Progenitor cell of endocrine pancreas (in vitro differentiated cells): ENCODE results near the gene ZNF511. TPM values are rescaled to one million over a fixed set of nuclear protein-coding genes. Genes with fewer than 3 reads are reported as not detected.

ENCODE experiments used
- DNase-seq: peaks from one replicate; pipeline ENCODE4 v3.0.0; 2021; ENCODE audit warnings: low spot score; ENCODE audit not compliant: unreplicated experiment
- H3K27ac Mint-ChIP-seq: 2 replicates; pipeline ENCODE4 v1.8.0; 2021; ENCODE audit warnings: mild to moderate bottlenecking, moderate library complexity, mixed read lengths
- H3K27me3 Mint-ChIP-seq: 2 replicates; pipeline ENCODE4 v1.8.0; 2021; ENCODE audit warnings: mixed read lengths
- H3K36me3 Mint-ChIP-seq: 2 replicates; pipeline ENCODE4 v1.8.0; 2022; ENCODE audit warnings: mixed read lengths; ENCODE audit not compliant: insufficient read depth
- H3K4me1 Mint-ChIP-seq: 2 replicates; pipeline ENCODE4 v1.8.0; 2021; ENCODE audit warnings: low read depth, mixed read lengths
- H3K4me3 Mint-ChIP-seq: 2 replicates; pipeline ENCODE4 v1.8.0; 2021; ENCODE audit warnings: low read depth, mild to moderate bottlenecking, moderate library complexity, mixed read lengths
- H3K9me3 Mint-ChIP-seq: 2 replicates; pipeline ENCODE4 v1.8.0; 2021; ENCODE audit warnings: low read depth, mixed read lengths
- CTCF ChIP-seq: fragments of 200-600 bp; sonication (generic); IDR thresholded peaks from one replicate; pipeline ENCODE4 v1.5.0; 2021; ENCODE audit warnings: antibody characterized with exemption, mild to moderate bottlenecking; ENCODE audit not compliant: unreplicated experiment
- long read RNA-seq: library from polyadenylated mRNA; unstranded; transcript quantifications from one replicate; pipeline ENCODE4 v2.0.0, GENCODE V29; 2020
- total RNA-seq: library from RNA; stranded (reverse); gene quantifications from 2 replicates; pipeline ENCODE4 v1.2.1, GENCODE V29; 2021

Gene ZNF511
- 54.2 and 56.8 TPM in 2 replicates for total RNA-seq
- long read RNA-seq, partial matches to known transcripts = 0 of 8 reads
- long read RNA-seq, other reads (novel, unspliced or antisense) = 1 of 8 reads

- Mint-ChIP-seq H3K36me3 (peaks cover 3% of the 10 kb centered on the region), H3K27ac (peak within 1 kb of the TSS; percentile 99), H3K9me3 (no peaks in the 10 kb centered on the region), H3K4me1 (peaks cover 8% of the 10 kb centered on the region), H3K4me3 (peak within 1 kb of the TSS; percentile 97), H3K27me3 (no peaks in the 10 kb centered on the region)
- DNase-seq = peak; percentile 78
- TF ChIP-seq CTCF = no peak
These were observed at the start of gene ZNF511, which contains the start of gene TUBGCP2 for GRCh38 chr10:133308421-133309099. TSS of gene ZNF511 (plus strand) at chr10:133308914. CDS start at chr10:133308944, 30 bp downstream. TSS of gene TUBGCP2 (minus strand) at chr10:133308872. CDS start at chr10:133302941, 5,931 bp downstream.

GRCh38 chr10:133259602-133259989, 49.1 kb upstream of the ZNF511 start:
- Mint-ChIP-seq H3K36me3 (no peaks in the 10 kb centered on the region), H3K27ac (no peak overlapping the region), H3K4me3 (peak overlapping the region; percentile 68), H3K4me1 (peaks cover 5% of the 10 kb centered on the region), H3K9me3 (no peaks in the 10 kb centered on the region), H3K27me3 (peaks cover 26% of the 10 kb centered on the region)
- TF ChIP-seq CTCF = no peak
- DNase-seq = no peak

- H3K27me3 Mint-ChIP-seq = peaks cover 22% of the 10 kb centered on the region
- peak overlapping the region; percentile 68 for H3K4me3 Mint-ChIP-seq
- TF ChIP-seq CTCF = no peak
- H3K36me3 Mint-ChIP-seq = no peaks in the 10 kb centered on the region
- no peaks in the 10 kb centered on the region for H3K9me3 Mint-ChIP-seq
- DNase-seq = no peak
- H3K27ac Mint-ChIP-seq = peak overlapping the region; percentile 20
- peaks cover 5% of the 10 kb centered on the region for H3K4me1 Mint-ChIP-seq
These were observed 47.6 kb upstream of the ZNF511 start for GRCh38 chr10:133260895-133261725.

GRCh38 chr10:133261726-133262325, 46.9 kb upstream of the ZNF511 start:
- H3K27me3 Mint-ChIP-seq = peaks cover 22% of the 10 kb centered on the region
- no peaks in the 10 kb centered on the region for H3K36me3 Mint-ChIP-seq
- peak; percentile 66 for DNase-seq
- H3K4me1 Mint-ChIP-seq = peaks cover 5% of the 10 kb centered on the region
- peak overlapping the region; percentile 70 for H3K4me3 Mint-ChIP-seq
- no peak for TF ChIP-seq CTCF
- H3K9me3 Mint-ChIP-seq = no peaks in the 10 kb centered on the region
- no peak overlapping the region for H3K27ac Mint-ChIP-seq

- Mint-ChIP-seq H3K27ac (no peak overlapping the region), H3K9me3 (no peaks in the 10 kb centered on the region), H3K4me1 (peaks cover 3% of the 10 kb centered on the region), H3K4me3 (no peak overlapping the region), H3K27me3 (peaks cover 19% of the 10 kb centered on the region), H3K36me3 (no peaks in the 10 kb centered on the region)
- DNase-seq = no peak
- no peak for TF ChIP-seq CTCF
These were observed 46.0 kb upstream of the ZNF511 start for GRCh38 chr10:133262696-133263095.
